Activated naive CD8-positive, alpha-beta T cell treated with anti-CD3 and anti-CD28 coated beads for 36 hours (primary cell): ENCODE results near the gene DCUN1D2. TPM values are rescaled to one million over a fixed set of nuclear protein-coding genes. Genes with fewer than 3 reads are reported as not detected.

ENCODE experiments used
- DNase-seq: peaks from one replicate; pipeline ENCODE4 v3.0.0; 2021
- H3K27ac Mint-ChIP-seq: one replicate; pipeline ENCODE4 v1.8.0; 2022; ENCODE audit warnings: mild to moderate bottlenecking, moderate library complexity, mixed read lengths
- H3K27me3 Mint-ChIP-seq: one replicate; pipeline ENCODE4 v1.8.0; 2022; ENCODE audit warnings: mild to moderate bottlenecking, mixed read lengths
- H3K36me3 Mint-ChIP-seq: one replicate; pipeline ENCODE4 v1.8.0; 2021; ENCODE audit warnings: mild to moderate bottlenecking, mixed read lengths
- H3K4me1 Mint-ChIP-seq: one replicate; pipeline ENCODE4 v1.8.0; 2021; ENCODE audit warnings: mixed read lengths
- H3K4me3 Mint-ChIP-seq: one replicate; pipeline ENCODE4 v1.8.0; 2022; ENCODE audit warnings: mild to moderate bottlenecking, moderate library complexity, mixed read lengths
- H3K9me3 Mint-ChIP-seq: one replicate; pipeline ENCODE4 v1.8.0; 2022; ENCODE audit warnings: mixed read lengths
- total RNA-seq, 2 experiments: library from RNA; stranded (reverse); gene quantifications; one replicate each; pipeline ENCODE4 v1.2.3, GENCODE V29; 2021

DCUN1D2 gene
- total RNA-seq, result 10 to 100 TPM; 11.0 to 13.9 TPM

GRCh38 chr13:113490496-113491417 is at the start of gene DCUN1D2:
DCUN1D2 (minus strand) TSS chr13:113490711; CDS start chr13:113490669, 42 bp downstream.
- Mint-ChIP-seq H3K9me3 (no peaks in the 10 kb centered on the region), H3K4me3 (peak within 1 kb of the TSS; percentile 89), H3K27ac (peak within 1 kb of the TSS; percentile 79), H3K4me1 (peaks cover 55% of the 10 kb centered on the region), H3K27me3 (no peaks in the 10 kb centered on the region), H3K36me3 (peaks cover 13% of the 10 kb centered on the region)
- DNase-seq, result peak; percentile 83

- no peak overlapping the region for H3K27ac Mint-ChIP-seq
- H3K36me3 Mint-ChIP-seq, result peaks cover 15% of the 10 kb centered on the region
- no peak overlapping the region for H3K4me3 Mint-ChIP-seq
- H3K9me3 Mint-ChIP-seq, result peaks cover 3% of the 10 kb centered on the region
- H3K4me1 Mint-ChIP-seq, result no peaks in the 10 kb centered on the region
- no peak for DNase-seq
- no peaks in the 10 kb centered on the region for H3K27me3 Mint-ChIP-seq
These were observed 49.3 kb upstream of the DCUN1D2 start for GRCh38 chr13:113539822-113540221.

- no peak for DNase-seq
- Mint-ChIP-seq H3K27me3 (no peaks in the 10 kb centered on the region), H3K27ac (no peak overlapping the region), H3K9me3 (peaks cover 3% of the 10 kb centered on the region), H3K4me3 (no peak overlapping the region), H3K36me3 (peaks cover 15% of the 10 kb centered on the region), H3K4me1 (no peaks in the 10 kb centered on the region)
These were observed 48.7 kb upstream of the DCUN1D2 start for GRCh38 chr13:113539176-113539575.

GRCh38 chr13:113538689-113539058 is 48.2 kb upstream of the DCUN1D2 start:
- peaks cover 3% of the 10 kb centered on the region for H3K9me3 Mint-ChIP-seq
- no peak overlapping the region for H3K27ac Mint-ChIP-seq
- no peak overlapping the region for H3K4me3 Mint-ChIP-seq
- DNase-seq, result no peak
- H3K27me3 Mint-ChIP-seq, result no peaks in the 10 kb centered on the region
- no peaks in the 10 kb centered on the region for H3K4me1 Mint-ChIP-seq
- peaks cover 15% of the 10 kb centered on the region for H3K36me3 Mint-ChIP-seq

- DNase-seq, result no peak
- Mint-ChIP-seq H3K27ac (no peak overlapping the region), H3K9me3 (peaks cover 3% of the 10 kb centered on the region), H3K36me3 (peaks cover 15% of the 10 kb centered on the region), H3K4me3 (no peak overlapping the region), H3K4me1 (no peaks in the 10 kb centered on the region), H3K27me3 (no peaks in the 10 kb centered on the region)
These were observed 47.6 kb upstream of the DCUN1D2 start for GRCh38 chr13:113537909-113538688.

- no peaks in the 10 kb centered on the region for H3K27me3 Mint-ChIP-seq
- H3K27ac Mint-ChIP-seq, result no peak overlapping the region
- no peak overlapping the region for H3K4me3 Mint-ChIP-seq
These were observed 46.7 kb upstream of the DCUN1D2 start for GRCh38 chr13:113537205-113537604.

GRCh38 chr13:113536461-113537110 is 46.1 kb upstream of the DCUN1D2 start:
- H3K27ac Mint-ChIP-seq, result no peak overlapping the region
- H3K9me3 Mint-ChIP-seq, result peaks cover 3% of the 10 kb centered on the region
- no peaks in the 10 kb centered on the region for H3K27me3 Mint-ChIP-seq
- no peak overlapping the region for H3K4me3 Mint-ChIP-seq
- H3K36me3 Mint-ChIP-seq, result peaks cover 17% of the 10 kb centered on the region
- H3K4me1 Mint-ChIP-seq, result no peaks in the 10 kb centered on the region
- DNase-seq, result no peak

More at GRCh38 chr13:113537205-113537604, 46.7 kb upstream of the DCUN1D2 start:
- Mint-ChIP-seq H3K9me3 (peaks cover 3% of the 10 kb centered on the region), H3K36me3 (peaks cover 15% of the 10 kb centered on the region), H3K4me1 (no peaks in the 10 kb centered on the region)
- no peak for DNase-seq

- H3K36me3 Mint-ChIP-seq, result peaks cover 6% of the 10 kb centered on the region
These were observed 44.9 kb upstream of the DCUN1D2 start for GRCh38 chr13:113535381-113535781.

GRCh38 chr13:113534236-113534860 is 43.8 kb upstream of the DCUN1D2 start:
- Mint-ChIP-seq H3K4me3 (no peak overlapping the region), H3K27ac (no peak overlapping the region), H3K27me3 (no peaks in the 10 kb centered on the region), H3K4me1 (no peaks in the 10 kb centered on the region), H3K36me3 (peaks cover 5% of the 10 kb centered on the region), H3K9me3 (no peaks in the 10 kb centered on the region)
- no peak for DNase-seq

More at GRCh38 chr13:113535381-113535781, 44.9 kb upstream of the DCUN1D2 start:
- Mint-ChIP-seq H3K27ac (no peak overlapping the region), H3K4me1 (no peaks in the 10 kb centered on the region), H3K9me3 (no peaks in the 10 kb centered on the region), H3K27me3 (no peaks in the 10 kb centered on the region), H3K4me3 (no peak overlapping the region)
- no peak for DNase-seq

- Mint-ChIP-seq H3K27me3 (no peaks in the 10 kb centered on the region), H3K9me3 (no peaks in the 10 kb centered on the region), H3K27ac (no peak overlapping the region), H3K4me1 (no peaks in the 10 kb centered on the region), H3K4me3 (no peak overlapping the region), H3K36me3 (peaks cover 5% of the 10 kb centered on the region)
- DNase-seq, result no peak
These were observed 42.8 kb upstream of the DCUN1D2 start for GRCh38 chr13:113533161-113533840.

- Mint-ChIP-seq H3K4me3 (no peak overlapping the region), H3K9me3 (no peaks in the 10 kb centered on the region), H3K27me3 (no peaks in the 10 kb centered on the region), H3K27ac (no peak overlapping the region), H3K4me1 (no peaks in the 10 kb centered on the region), H3K36me3 (peaks cover 5% of the 10 kb centered on the region)
- DNase-seq, result no peak
These were observed 41.8 kb upstream of the DCUN1D2 start for GRCh38 chr13:113532156-113532806.

- Mint-ChIP-seq H3K4me3 (no peak overlapping the region), H3K36me3 (peaks cover 5% of the 10 kb centered on the region), H3K9me3 (no peaks in the 10 kb centered on the region), H3K27me3 (no peaks in the 10 kb centered on the region), H3K27ac (no peak overlapping the region), H3K4me1 (no peaks in the 10 kb centered on the region)
- DNase-seq, result no peak
These were observed 40.7 kb upstream of the DCUN1D2 start for GRCh38 chr13:113531041-113531873.

- Mint-ChIP-seq H3K9me3 (no peaks in the 10 kb centered on the region), H3K27ac (no peak overlapping the region), H3K36me3 (peaks cover 8% of the 10 kb centered on the region), H3K27me3 (no peaks in the 10 kb centered on the region), H3K4me3 (no peak overlapping the region), H3K4me1 (no peaks in the 10 kb centered on the region)
- no peak for DNase-seq
These were observed 38.3 kb upstream of the DCUN1D2 start for GRCh38 chr13:113528813-113529180.
